Psoas muscle (tissue), 8 donors: Measurements from ENCODE around the gene AIMP1. TPM values are rescaled to one million over a fixed set of nuclear protein-coding genes. Genes with fewer than 3 reads are reported as not detected.
A peak's percentile ranks its signal among the peaks of the same experiment; 100 is the strongest.

Experiments used
- ATAC-seq, 4 donors: fragments of 200-7000 bp; cut with Tn5 transposase; one replicate each; pipeline ENCODE4 v1.9.1; 2020; ENCODE audit warnings: moderate library complexity in 3 of 4, mild to moderate bottlenecking in 2 of 4
- DNase-seq, 2 donors: peaks; one replicate each; pipeline ENCODE4 v3.0.0-alpha.2; 2020
- H3K27ac ChIP-seq: fragments of 200-600 bp; one replicate; pipeline ENCODE4 v1.8.0; 2022
- H3K27me3 ChIP-seq, 3 donors: fragments of 200-600 bp in 1 of 3; one replicate each; pipeline versions ENCODE4 v1.6.1 to v1.8.0; 2013 to 2022; ENCODE audit warnings: low read length in 2 of 3, mild to moderate bottlenecking in 2 of 3, moderate library complexity in 1 of 3; ENCODE audit not compliant: insufficient read depth in 3 of 3
- H3K36me3 ChIP-seq, 2 donors: fragments of 200-600 bp in 1 of 2; one replicate each; pipeline versions ENCODE4 v1.6.1 to v1.8.0; 2013 to 2022; ENCODE audit warnings: low read depth in 1 of 2, mild to moderate bottlenecking in 1 of 2, moderate library complexity in 1 of 2; ENCODE audit not compliant: insufficient read depth in 1 of 2
- H3K4me1 ChIP-seq: fragments of 200-600 bp; one replicate; pipeline ENCODE4 v1.8.0; 2022
- H3K4me3 ChIP-seq: fragments of 200-600 bp; one replicate; pipeline ENCODE4 v1.8.0; 2022; ENCODE audit warnings: mild to moderate bottlenecking
- H3K9me3 ChIP-seq: fragments of 200-600 bp; one replicate; pipeline ENCODE4 v1.8.0; 2022
- CTCF ChIP-seq: fragments of 200-600 bp; IDR thresholded peaks from one replicate; pipeline ENCODE4 v1.8.0; 2022; ENCODE audit warnings: antibody characterized with exemption
- WGBS, 3 donors: extraction: QIAGEN DNeasy Blood & Tissue Kit; methylation state at CpG; one replicate each; pipeline versions ENCODE4 v1.1.6 to v1.1.7; 2013; 5-methylcytosine and 5-hydroxymethylcytosine counted together
- intact Hi-C, 2 donors: fragments of 100-400 bp; cut with DNase I; formaldehyde crosslinking; loops; one replicate each; pipeline versions ENCODE4 v1.11.0 to v1.14.2; 2022
- polyA plus RNA-seq, 3 donors: library from polyadenylated mRNA; stranded (reverse); fragments of 200-250 nt; gene quantifications; one replicate each; pipeline ENCODE4 v1.2.3, GENCODE V29; 2013
- total RNA-seq, 4 donors: library from RNA; stranded (reverse); fragmentation: NEBNext Ultra II Directional in 2 of 4; extraction: Animal tissue kit (Norgen Biotek cat#: 25700) in 2 of 4; gene quantifications; one replicate each; pipeline versions ENCODE4 v1.2.1 to v1.2.4, GENCODE V29; 2021 to 2023
- donor health status: healthy with polysubstance abuse.
- donor health status: DM: no; HTN: no; CAD: no; lungs with moderate emphysema.
- donor health status: Bipolar disorder and iron deficiency.
- donor health status: healthy.
- donor health status: DM: yes; HTN: yes; CAD: no.
- donor health status: DM: no; HTN: no; CAD: no.
- donor health status: DM: no; HTN: no; CAD: no.
- donor health status: DM: yes; HTN: yes; CAD: no.

The AIMP1 gene
- total and polyA plus RNA-seq, 7 donors: 26.0 to 65.5 (median 36.0) TPM

GRCh38 chr4:106351016-106351415 lies 34.7 kb downstream of the AIMP1 start:
- H3K36me3 ChIP-seq: peaks cover 0 to 41% of the 10 kb centered on the region in 2 donors
- no peaks in the 10 kb centered on the region for H3K9me3 ChIP-seq
- intact Hi-C loops: no loop called here
- H3K27ac ChIP-seq: no peak overlapping the region
- no peaks in the 10 kb centered on the region for H3K4me1 ChIP-seq
- no peak overlapping the region for H3K4me3 ChIP-seq
- no peak for TF ChIP-seq CTCF
- no peaks in the 10 kb centered on the region for H3K27me3 ChIP-seq
- DNase-seq (no peak), ATAC-seq (no peak)

GRCh38 chr4:106353786-106354185 lies 37.4 kb downstream of the AIMP1 start:
- 96 to 98% (median 96%) methylated on average over 1 of the region's 1 CpG for WGBS, 3 donors
- DNase-seq: no peak
- peaks cover 0 to 14% of the 10 kb centered on the region in 2 donors for H3K36me3 ChIP-seq
- H3K4me3 ChIP-seq: no peak overlapping the region
- H3K9me3 ChIP-seq: no peaks in the 10 kb centered on the region
- no peak for ATAC-seq
- no peak overlapping the region for H3K27ac ChIP-seq
- intact Hi-C loops: no loop called here
- TF ChIP-seq CTCF: no peak
- no peaks in the 10 kb centered on the region for H3K4me1 ChIP-seq
- no peaks in the 10 kb centered on the region for H3K27me3 ChIP-seq

- no peaks in the 10 kb centered on the region for H3K4me1 ChIP-seq
- no peak for ATAC-seq
- no peaks in the 10 kb centered on the region for H3K9me3 ChIP-seq
- 45 to 57% (median 54%) methylated on average over 4 of the region's 4 CpGs for WGBS, 3 donors
- H3K4me3 ChIP-seq: peak overlapping the region; percentile 19
- no peak overlapping the region for H3K27ac ChIP-seq
- intact Hi-C loops: no loop called here
- peaks cover 0 to 6% of the 10 kb centered on the region in 2 donors for H3K36me3 ChIP-seq
- no peaks in the 10 kb centered on the region for H3K27me3 ChIP-seq
- DNase-seq: no peak
- TF ChIP-seq CTCF: no peak
Observed at GRCh38 chr4:106355193-106355592, 38.8 kb downstream of the AIMP1 start.

GRCh38 chr4:106358899-106359298 lies 42.5 kb downstream of the AIMP1 start:
- 85 to 88% (median 86%) methylated on average over 1 of the region's 1 CpG for WGBS, 3 donors
- intact Hi-C loops: no loop called here
- Histone ChIP-seq H3K9me3 (no peaks in the 10 kb centered on the region), H3K27me3 (no peaks in the 10 kb centered on the region), H3K36me3 (no peaks in the 10 kb centered on the region), H3K4me1 (no peaks in the 10 kb centered on the region), H3K4me3 (no peak overlapping the region), H3K27ac (no peak overlapping the region)
- ATAC-seq: no peak
- DNase-seq: no peak
- no peak for TF ChIP-seq CTCF

- intact Hi-C loops: loop anchor here in 1 of 2 donors (10.0 kb wide), 1 partner anchor 533 kb away; no protein-coding TSS in a partner anchor
Observed at GRCh38 chr4:106362086-106362825, 45.9 kb downstream of the AIMP1 start.

More at GRCh38 chr4:106362086-106362825, 45.9 kb downstream of the AIMP1 start:
- Histone ChIP-seq H3K4me1 (peaks cover 9% of the 10 kb centered on the region), H3K9me3 (no peaks in the 10 kb centered on the region), H3K36me3 (no peaks in the 10 kb centered on the region), H3K27me3 (no peaks in the 10 kb centered on the region), H3K27ac (no peak overlapping the region), H3K4me3 (no peak overlapping the region)
- DNase-seq (no peak), ATAC-seq (no peak)
- WGBS, 3 donors: 47 to 62% (median 52%) methylated on average over 3 of the region's 3 CpGs
- no peak for TF ChIP-seq CTCF
